HL-60 (cell line): ENCODE measurements around the gene SLC11A2.
A peak's percentile ranks its signal among the peaks of the same experiment; 100 is the strongest.

ENCODE experiments used
- DNase-seq, 2 experiments: peaks; one replicate each; pipeline ENCODE4 v3.0.0-alpha.2; 2010 to 2020; ENCODE audit warnings: low read depth in 1 of 2, low spot score in 1 of 2
- H3K27ac ChIP-seq: fragments of 250-450 bp; sonication (Bioruptor Pico); replicated peaks from 2 replicates; pipeline ENCODE4 v1.5.1; 2020; ENCODE audit warnings: mild to moderate bottlenecking, moderate library complexity
- H3K27me3 ChIP-seq: fragments of 250-450 bp; sonication (Bioruptor Pico); 2 replicates; pipeline ENCODE4 v1.5.1; 2021; ENCODE audit warnings: mild to moderate bottlenecking, moderate library complexity; ENCODE audit not compliant: insufficient read depth, poor library complexity, severe bottlenecking
- H3K4me3 ChIP-seq: replicated peaks from 2 replicates; pipeline ENCODE4 v1.5.1; 2011; ENCODE audit warnings: mild to moderate bottlenecking, control low read depth, low read length; ENCODE audit not compliant: insufficient read depth
- CTCF ChIP-seq: IDR thresholded peaks from one replicate; pipeline ENCODE4 v1.5.1; 2011; ENCODE audit warnings: low read length, control low read depth, inconsistent platforms; ENCODE audit not compliant: insufficient read depth
- GABPA ChIP-seq: IDR thresholded peaks from 2 replicates; pipeline ENCODE4 v1.6.1; 2012; ENCODE audit warnings: low read depth
- POLR2AphosphoS5 ChIP-seq: IDR thresholded peaks from 2 replicates; pipeline ENCODE4 v1.6.1; 2012; ENCODE audit warnings: low read depth
- REST ChIP-seq: IDR thresholded peaks from 2 replicates; pipeline ENCODE4 v1.6.1; 2012; ENCODE audit warnings: low read depth; ENCODE audit not compliant: insufficient replicate concordance
- SPI1 ChIP-seq: IDR thresholded peaks from 2 replicates; pipeline ENCODE4 v1.6.1; 2012; ENCODE audit warnings: low read depth, mild to moderate bottlenecking, borderline replicate concordance

Gene SLC11A2

GRCh38 chr12:51023625-51024382, 2.4 kb downstream of the SLC11A2 start:
- Histone ChIP-seq H3K27me3 (no peaks in the 10 kb centered on the region), H3K4me3 (peak overlapping the region; percentile 98), H3K27ac (peak overlapping the region; percentile 77)
- TF ChIP-seq CTCF (no peak), SPI1 (no peak), REST (no peak), POLR2AphosphoS5 (no peak), GABPA (no peak)
- no peak for DNase-seq

- TF ChIP-seq REST (no peak), POLR2AphosphoS5 (no peak), SPI1 (no peak), CTCF (no peak), GABPA (no peak)
- H3K27ac ChIP-seq = no peak overlapping the region
- H3K4me3 ChIP-seq = no peak overlapping the region
- DNase-seq = no peak
- H3K27me3 ChIP-seq = no peaks in the 10 kb centered on the region
Observed at GRCh38 chr12:51021694-51022093, 4.5 kb downstream of the SLC11A2 start.

- H3K27ac ChIP-seq = peak overlapping the region; percentile 62
- no peak overlapping the region for H3K4me3 ChIP-seq
- DNase-seq = peak in 1 of 2 experiments; percentile 53
- TF ChIP-seq SPI1 (no peak), POLR2AphosphoS5 (no peak), REST (no peak), GABPA (no peak), CTCF (no peak)
- no peaks in the 10 kb centered on the region for H3K27me3 ChIP-seq
Observed at GRCh38 chr12:51020448-51021182, 5.6 kb downstream of the SLC11A2 start.
